SK-N-SH (cell line): ENCODE measurements around the gene ADAMTS6. TPM values are rescaled to one million over a fixed set of nuclear protein-coding genes. Genes with fewer than 3 reads are reported as not detected.

Experiments
- CTCF ChIA-PET: fragments of 300-600, 350-600 bp; formaldehyde crosslinking; extraction: SDS; loops from one replicate; lab custom pipeline; 2021; lab: Yijun Ruan, JAX
- POLR2A ChIA-PET: fragments of 350-600 bp; sonication (Branson Sonifier 250); formaldehyde crosslinking; extraction: SDS; loops from one replicate; lab custom pipeline; 2020; ENCODE audit warnings: antibody characterized with exemption, inconsistent platforms; lab: Yijun Ruan, JAX
- DNase-seq: peaks from one replicate; pipeline ENCODE4 v3.0.0; 2012
- H2AFZ ChIP-seq: fragments of 200-600 bp; sonication (generic); 2 replicates; pipeline ENCODE4 v1.8.1; 2016; ENCODE audit warnings: antibody characterized with exemption, mild to moderate bottlenecking, low read depth
- H3F3A ChIP-seq: fragments of 200-600 bp; sonication (generic); replicated peaks from 2 replicates; pipeline ENCODE3; 2016; ENCODE audit warnings: antibody characterized with exemption, mild to moderate bottlenecking; ENCODE audit not compliant: insufficient read depth
- H3K27ac ChIP-seq, 2 experiments: fragments of 200-500 bp in 1 of 2; fragments of 200-600 bp in 1 of 2; sonication (Bioruptor generic) in 1 of 2; sonication (generic), shearing (Covaris generic) in 1 of 2; 2 replicates each; pipeline versions ENCODE4 v1.5.1 to v1.6.1; 2014 to 2016; ENCODE audit warnings: low read depth in 2 of 2, inconsistent platforms in 1 of 2, low read length in 1 of 2, mild to moderate bottlenecking in 1 of 2, mixed read lengths in 1 of 2
- H3K27me3 ChIP-seq: fragments of 200-600 bp; sonication (generic), shearing (Covaris generic); 2 replicates; pipeline ENCODE4 v1.6.1; 2016; ENCODE audit warnings: mixed run types; ENCODE audit not compliant: insufficient read depth
- H3K36me3 ChIP-seq, 2 experiments: fragments of 200-500 bp in 1 of 2; fragments of 200-600 bp in 1 of 2; sonication (Bioruptor generic) in 1 of 2; sonication (generic) in 1 of 2; replicated peaks in 1 of 2; 2 replicates each; pipeline versions ENCODE3 to v1.5.1; 2014 to 2016; ENCODE audit warnings: low read length in 1 of 2, mild to moderate bottlenecking in 1 of 2; ENCODE audit not compliant: insufficient read depth in 2 of 2, control insufficient read depth in 1 of 2
- H3K4me1 ChIP-seq, 2 experiments: fragments of 200-500 bp in 1 of 2; fragments of 200-600 bp in 1 of 2; sonication (Bioruptor generic) in 1 of 2; sonication (generic), shearing (Covaris generic) in 1 of 2; 2 replicates each; pipeline versions ENCODE4 v1.5.1 to v1.6.1; 2014 to 2016; ENCODE audit warnings: low read depth in 1 of 2, low read length in 1 of 2, mixed run types in 1 of 2; ENCODE audit not compliant: insufficient read depth in 2 of 2, control insufficient read depth in 1 of 2
- H3K4me2 ChIP-seq: fragments of 200-600 bp; sonication (generic), shearing (Covaris generic); 2 replicates; pipeline ENCODE4 v1.6.1; 2017; ENCODE audit warnings: mixed run types
- H3K4me3 ChIP-seq, 2 experiments: fragments of 200-500 bp in 1 of 2; fragments of 200-600 bp in 1 of 2; sonication (Bioruptor generic) in 1 of 2; sonication (generic), shearing (Covaris generic) in 1 of 2; 2 replicates each; pipeline versions ENCODE4 v1.5.1 to v1.8.1; 2014 to 2016; ENCODE audit warnings: low read depth in 2 of 2, inconsistent platforms in 1 of 2, low read length in 1 of 2, mild to moderate bottlenecking in 1 of 2, mixed read lengths in 1 of 2, moderate library complexity in 1 of 2
- H3K79me2 ChIP-seq: fragments of 200-600 bp; sonication (generic); 2 replicates; pipeline ENCODE4 v1.8.1; 2017; ENCODE audit warnings: mild to moderate bottlenecking; ENCODE audit not compliant: insufficient read depth
- H3K9ac ChIP-seq: fragments of 200-600 bp; sonication (generic); 2 replicates; pipeline ENCODE4 v1.6.1; 2017; ENCODE audit warnings: mixed run types
- H3K9me2 ChIP-seq: fragments of 200-600 bp; sonication (generic); 2 replicates; pipeline ENCODE4 v1.6.1; 2017; ENCODE audit warnings: mixed run types
- H3K9me3 ChIP-seq: fragments of 200-600 bp; sonication (generic); 2 replicates; pipeline ENCODE4 v1.6.1; 2017; ENCODE audit warnings: mixed run types, mild to moderate bottlenecking, moderate library complexity
- H4K20me1 ChIP-seq: fragments of 200-600 bp; sonication (generic); 2 replicates; pipeline ENCODE4 v1.6.1; 2017; ENCODE audit warnings: mild to moderate bottlenecking, mixed run types; ENCODE audit not compliant: insufficient read depth
- CHD2 ChIP-seq: fragments of 150-350 bp; IDR thresholded peaks from 2 replicates; pipeline ENCODE4 v1.6.1; 2018; ENCODE audit warnings: low read length; ENCODE audit not compliant: partially characterized antibody
- CTCF ChIP-seq: fragments of 200-600 bp; sonication (generic); IDR thresholded peaks from 2 replicates; pipeline ENCODE4 v1.6.1; 2017; ENCODE audit warnings: antibody characterized with exemption, mild to moderate bottlenecking, moderate library complexity
- ELF1 ChIP-seq: IDR thresholded peaks from 2 replicates; pipeline ENCODE4 v1.4.0; 2012
- FOSL2 ChIP-seq: IDR thresholded peaks from 2 replicates; pipeline ENCODE4 v1.4.0; 2012; ENCODE audit warnings: low read depth, mild to moderate bottlenecking, moderate library complexity, borderline replicate concordance
- FOXJ3 ChIP-seq: sonication (generic); formaldehyde crosslinking; IDR thresholded peaks from 2 replicates; pipeline ENCODE4 v1.5.1; 2020; ENCODE audit warnings: mild to moderate bottlenecking, missing genetic modification reagents
- FOXM1 ChIP-seq: IDR thresholded peaks from 2 replicates; pipeline ENCODE4 v1.4.0; 2012; ENCODE audit warnings: low read depth, mild to moderate bottlenecking
- MEF2A ChIP-seq: IDR thresholded peaks from 2 replicates; pipeline ENCODE4 v1.4.0; 2012; ENCODE audit warnings: low read depth, borderline replicate concordance
- MXI1 ChIP-seq: IDR thresholded peaks from 2 replicates; pipeline ENCODE4 v1.6.1; 2012; ENCODE audit warnings: mild to moderate bottlenecking, low read depth, low read length, improper control_type of control experiment
- NFIC ChIP-seq: IDR thresholded peaks from 2 replicates; pipeline ENCODE4 v1.4.0; 2012; ENCODE audit warnings: borderline replicate concordance
- NRF1 ChIP-seq: IDR thresholded peaks from 2 replicates; pipeline ENCODE4 v1.6.1; 2012; ENCODE audit warnings: low read depth, mild to moderate bottlenecking, low read length
- RAD21 ChIP-seq: IDR thresholded peaks from 2 replicates; pipeline ENCODE4 v1.6.1; 2012; ENCODE audit warnings: mild to moderate bottlenecking, low read length
- RCOR1 ChIP-seq: fragments of 150-350 bp; IDR thresholded peaks from 2 replicates; pipeline ENCODE4 v1.6.1; 2017; ENCODE audit warnings: antibody characterized with exemption, low read length
- SIN3A ChIP-seq: IDR thresholded peaks from 2 replicates; pipeline ENCODE4 v1.6.1; 2012; ENCODE audit warnings: low read depth, mild to moderate bottlenecking, low read length, moderate library complexity, borderline replicate concordance
- TCF12 ChIP-seq: IDR thresholded peaks from 2 replicates; pipeline ENCODE4 v1.4.0; 2012
- TEAD4 ChIP-seq: IDR thresholded peaks from 2 replicates; pipeline ENCODE4 v1.4.0; 2012; ENCODE audit warnings: mild to moderate bottlenecking, borderline replicate concordance; ENCODE audit not compliant: insufficient read depth
- YY1 ChIP-seq: IDR thresholded peaks from 2 replicates; pipeline ENCODE4 v1.4.0; 2012; ENCODE audit warnings: low read depth, mild to moderate bottlenecking
- WGBS: methylation state at CpG from one replicate; pipeline ENCODE4 v1.1.6; 2017; ENCODE audit warnings: low lambda C conversion rate; 5-methylcytosine and 5-hydroxymethylcytosine counted together
- polyA plus RNA-seq, 3 experiments: library from polyadenylated mRNA; depleted of rRNA; stranded (reverse); fragments of >200 nt; gene quantifications; 2 replicates each; pipeline ENCODE4 v1.2.3, GENCODE V29; 2012
- TF ChIP-seq, protein P1 (sequence below): IDR thresholded peaks from 2 replicates; pipeline ENCODE4 v1.4.0; 2012; ENCODE audit warnings: low read depth, borderline replicate concordance
- TF ChIP-seq, protein P2 (sequence below): fragments of 150-350 bp; IDR thresholded peaks from 2 replicates; pipeline ENCODE4 v1.6.1; 2017; ENCODE audit warnings: antibody characterized with exemption, low read length, low read depth, borderline replicate concordance

The ADAMTS6 gene
- polyA plus RNA-seq, 1 of the 3 experiments (the other 2 are of a cell fraction): 15.0 TPM

- ChIA-PET CTCF (interaction anchor here (1.5 kb wide), 1 partner anchor 16 kb away, joined by 3 read pairs; no protein-coding TSS in a partner anchor), POLR2A (no interaction called here)
- H3K9ac ChIP-seq: no peak overlapping the region
- H3K9me2 ChIP-seq: no peaks in the 10 kb centered on the region
- peaks cover 7% of the 10 kb centered on the region in 2 experiments; a peak in 2 of 4 replicates for H3K4me1 ChIP-seq
- H3K79me2 ChIP-seq: peaks cover 100% of the 10 kb centered on the region
- 86% methylated on average over 4 of the region's 4 CpGs for WGBS
- peak overlapping the region in 1 of 2 experiments; percentile 2; a peak in 1 of 4 replicates for H3K4me3 ChIP-seq
- no peak overlapping the region for H2AFZ ChIP-seq
- no peaks in the 10 kb centered on the region for H3K9me3 ChIP-seq
- peak overlapping the region in 1 of 2 experiments; percentile 43; a peak in 2 of 4 replicates for H3K27ac ChIP-seq
- H3K4me2 ChIP-seq: peak overlapping the region; percentile 37; the same call in 1 of the 2 replicates
- H3K36me3 ChIP-seq: peaks cover 2 to 45% of the 10 kb centered on the region in 2 experiments
- H3F3A ChIP-seq: peaks cover 6% of the 10 kb centered on the region
- no peak for DNase-seq
- no peaks in the 10 kb centered on the region for H4K20me1 ChIP-seq
- no peak for TF ChIP-seq FOXM1
- no peak for TF ChIP-seq NRF1
- TF ChIP-seq RCOR1: no peak
- TF ChIP-seq, protein P1, sequence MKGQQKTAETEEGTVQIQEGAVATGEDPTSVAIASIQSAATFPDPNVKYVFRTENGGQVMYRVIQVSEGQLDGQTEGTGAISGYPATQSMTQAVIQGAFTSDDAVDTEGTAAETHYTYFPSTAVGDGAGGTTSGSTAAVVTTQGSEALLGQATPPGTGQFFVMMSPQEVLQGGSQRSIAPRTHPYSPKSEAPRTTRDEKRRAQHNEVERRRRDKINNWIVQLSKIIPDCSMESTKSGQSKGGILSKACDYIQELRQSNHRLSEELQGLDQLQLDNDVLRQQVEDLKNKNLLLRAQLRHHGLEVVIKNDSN: no peak
- TF ChIP-seq, protein P2, sequence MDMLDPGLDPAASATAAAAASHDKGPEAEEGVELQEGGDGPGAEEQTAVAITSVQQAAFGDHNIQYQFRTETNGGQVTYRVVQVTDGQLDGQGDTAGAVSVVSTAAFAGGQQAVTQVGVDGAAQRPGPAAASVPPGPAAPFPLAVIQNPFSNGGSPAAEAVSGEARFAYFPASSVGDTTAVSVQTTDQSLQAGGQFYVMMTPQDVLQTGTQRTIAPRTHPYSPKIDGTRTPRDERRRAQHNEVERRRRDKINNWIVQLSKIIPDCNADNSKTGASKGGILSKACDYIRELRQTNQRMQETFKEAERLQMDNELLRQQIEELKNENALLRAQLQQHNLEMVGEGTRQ: no peak
- TF ChIP-seq SIN3A: no peak
- TF ChIP-seq TCF12: no peak
- no peak for TF ChIP-seq CTCF
- TF ChIP-seq FOXJ3: no peak
- no peaks in the 10 kb centered on the region for H3K27me3 ChIP-seq
These were observed 6.4 kb downstream of the ADAMTS6 start for GRCh38 chr5:65475336-65475735.

DNA sequence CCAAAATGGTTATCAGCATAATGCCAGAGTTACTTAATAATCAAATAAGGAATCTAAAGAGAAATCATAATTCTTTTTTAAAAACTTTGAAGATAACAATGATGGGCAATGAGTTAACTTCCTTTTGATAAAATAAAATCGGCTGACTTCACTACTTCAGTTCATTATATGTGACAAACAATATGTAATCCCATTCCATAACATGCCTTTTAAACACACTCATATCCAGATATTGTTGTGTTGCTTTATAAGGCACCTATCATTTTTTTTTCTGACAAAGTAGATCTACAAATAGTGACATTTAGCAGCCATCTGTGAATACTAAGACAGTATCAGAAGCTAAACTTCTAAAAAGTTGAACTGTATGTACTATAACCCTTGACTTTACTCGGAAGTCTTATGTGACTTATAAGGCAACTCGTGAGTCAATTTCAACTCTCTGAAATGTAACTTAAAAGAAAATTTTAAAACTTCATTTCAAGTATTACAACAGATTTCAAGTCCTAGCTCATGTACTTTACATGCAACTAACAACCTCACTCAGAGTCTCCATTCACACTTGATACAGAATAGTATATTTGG lies 7.5 kb downstream of the ADAMTS6 start:
- peak overlapping the region; percentile 36; the same call in 1 of the 2 replicates for H2AFZ ChIP-seq
- peak overlapping the region; percentile 13; the same call in 1 of the 2 replicates for H3K9ac ChIP-seq
- ChIA-PET CTCF (no interaction called here), POLR2A (no interaction called here)
- TF ChIP-seq FOXJ3: no peak
- TF ChIP-seq, protein P2: no peak
- TF ChIP-seq ELF1: no peak
- no peak for TF ChIP-seq CHD2
- no peak for TF ChIP-seq FOSL2
- no peak for TF ChIP-seq YY1
- no peak for TF ChIP-seq TCF12
- TF ChIP-seq NRF1: no peak
- no peak for TF ChIP-seq TEAD4
- TF ChIP-seq FOXM1: no peak
- TF ChIP-seq NFIC: no peak
- no peak for TF ChIP-seq RAD21
- TF ChIP-seq MEF2A: no peak
- TF ChIP-seq MXI1: no peak
- no peaks in the 10 kb centered on the region for H4K20me1 ChIP-seq
- H3K27ac ChIP-seq: peak overlapping the region in 1 of 2 experiments; percentile 43; a peak in 1 of 4 replicates
- no peaks in the 10 kb centered on the region for H3K9me3 ChIP-seq
- no peaks in the 10 kb centered on the region for H3K9me2 ChIP-seq
- no peak overlapping the region; a peak in 1 of 4 replicates for H3K4me3 ChIP-seq
- peaks cover 100% of the 10 kb centered on the region for H3K79me2 ChIP-seq
- 63% methylated on average over 3 of the region's 3 CpGs for WGBS
- no peak for DNase-seq
- H3K4me2 ChIP-seq: peak overlapping the region; percentile 37
- H3K36me3 ChIP-seq: peaks cover 2 to 54% of the 10 kb centered on the region in 2 experiments
- H3K27me3 ChIP-seq: no peaks in the 10 kb centered on the region
- H3F3A ChIP-seq: peaks cover 8% of the 10 kb centered on the region
- H3K4me1 ChIP-seq: peaks cover 3 to 7% of the 10 kb centered on the region in 2 experiments; a peak in 2 of 4 replicates
